PC-3 (cell line): ENCODE results near the gene CIAO1. TPM values are rescaled to one million over a fixed set of nuclear protein-coding genes. Genes with fewer than 3 reads are reported as not detected.

ENCODE experiments used
- ATAC-seq: fragments of 200-7000 bp; cut with Tn5 transposase; 2 replicates; pipeline ENCODE4 v1.9.1; 2020; ENCODE audit warnings: mild to moderate bottlenecking, moderate library complexity
- BruUV-seq: library from RNA; stranded (reverse); fragments of 400-500 nt; replicated peaks from 2 replicates; lab custom pipeline; 2021; lab: Mats Ljungman, UMichigan
- CTCF ChIA-PET: fragments of 300-600 bp; sonication (Branson Sonifier 250); formaldehyde crosslinking; loops from one replicate; lab custom pipeline; 2022; ENCODE audit warnings: antibody characterized with exemption; lab: Charles Lee
- POLR2A ChIA-PET: fragments of 300-600 bp; sonication (Branson Sonifier 250); formaldehyde crosslinking; loops from one replicate; lab custom pipeline; 2022; ENCODE audit warnings: antibody characterized with exemption; ENCODE audit not compliant: unreplicated experiment; lab: Charles Lee
- DNase-seq: peaks from one replicate; pipeline ENCODE4 v3.0.0-alpha.2; 2015
- H2AFZ ChIP-seq: fragments of 300-600 bp; sonication (generic); 2 replicates; pipeline ENCODE4 v1.6.0; 2016; ENCODE audit warnings: antibody characterized with exemption, low read length
- H3F3A ChIP-seq: fragments of 300-600 bp; sonication (generic); one replicate; pipeline ENCODE4 v1.6.0; 2017; ENCODE audit warnings: antibody characterized with exemption, low read length, control low read depth, mild to moderate bottlenecking; ENCODE audit not compliant: unreplicated experiment
- H3K27ac ChIP-seq: fragments of 300-600 bp; sonication (generic); 2 replicates; pipeline ENCODE4 v1.5.1; 2016; ENCODE audit warnings: mild to moderate bottlenecking, low read length
- H3K27me3 ChIP-seq: fragments of 300-600 bp; sonication (generic); 2 replicates; pipeline ENCODE4 v1.6.1; 2016; ENCODE audit warnings: low read length, mixed read lengths
- H3K36me3 ChIP-seq: fragments of 300-600 bp; sonication (generic); 2 replicates; pipeline ENCODE4 v1.6.1; 2016; ENCODE audit warnings: low read depth, mixed run types, low read length, mixed read lengths
- H3K4me1 ChIP-seq: fragments of 300-600 bp; sonication (generic); 2 replicates; pipeline ENCODE4 v1.5.1; 2016; ENCODE audit warnings: low read length; ENCODE audit not compliant: insufficient read depth
- H3K4me2 ChIP-seq: fragments of 300-600 bp; sonication (generic); 2 replicates; pipeline ENCODE4 v1.6.0; 2016; ENCODE audit warnings: low read length
- H3K4me3 ChIP-seq: fragments of 300-600 bp; sonication (generic); 2 replicates; pipeline ENCODE4 v1.5.1; 2016; ENCODE audit warnings: mild to moderate bottlenecking, low read length, mixed read lengths
- H3K79me2 ChIP-seq: fragments of 300-600 bp; sonication (generic); 2 replicates; pipeline ENCODE4 v1.6.1; 2017; ENCODE audit warnings: low read length, mixed read lengths
- H3K9ac ChIP-seq: fragments of 300-600 bp; sonication (generic); 2 replicates; pipeline ENCODE4 v1.6.0; 2016; ENCODE audit warnings: mild to moderate bottlenecking, low read length
- H3K9me2 ChIP-seq: fragments of 300-600 bp; sonication (generic); replicated peaks from 2 replicates; pipeline ENCODE4 v1.6.1; 2016; ENCODE audit warnings: mixed run types, low read length, mixed read lengths
- H3K9me3 ChIP-seq: fragments of 300-600 bp; sonication (generic); 2 replicates; pipeline ENCODE4 v1.6.1; 2016; ENCODE audit warnings: low read length, mixed read lengths
- H4K20me1 ChIP-seq: fragments of 300-600 bp; sonication (generic); 2 replicates; pipeline ENCODE4 v1.6.1; 2016; ENCODE audit warnings: low read length, mixed read lengths
- CTCF ChIP-seq: fragments of 300-600 bp; sonication (generic); conservative IDR thresholded peaks from 2 replicates; pipeline ENCODE4 v1.5.1; 2017; ENCODE audit warnings: antibody characterized with exemption, low read depth, mild to moderate bottlenecking, low read length
- EZH2 ChIP-seq: fragments of 300-600 bp; sonication (generic); IDR thresholded peaks from one replicate; pipeline ENCODE4 v1.6.1; 2017; ENCODE audit warnings: antibody characterized with exemption, mild to moderate bottlenecking, low read length; ENCODE audit not compliant: unreplicated experiment
- EZH2phosphoT487 ChIP-seq: fragments of 300-600 bp; sonication (generic); IDR thresholded peaks from 2 replicates; pipeline ENCODE4 v1.6.1; 2018; ENCODE audit warnings: mild to moderate bottlenecking, antibody characterized with exemption, low read length, borderline replicate concordance
- intact Hi-C: fragments of 100-400 bp; cut with micrococcal nuclease; formaldehyde crosslinking; loops from 2 replicates; pipeline ENCODE4 v1.9.0; 2023
- total RNA-seq: library from RNA; depleted of rRNA; stranded (reverse); fragments of >200 nt; gene quantifications from 2 replicates; pipeline ENCODE4 v1.2.3, GENCODE V29; 2014

The CIAO1 gene
- total RNA-seq, 1 experiment from 2014 or later: 130 TPM

- H2AFZ ChIP-seq: peak overlapping the region; percentile 91
- POLR2A ChIA-PET: no interaction called here
- H3F3A ChIP-seq: no peaks in the 10 kb centered on the region
- peaks cover 17% of the 10 kb centered on the region; the same call in 1 of the 2 replicates for H4K20me1 ChIP-seq
- H3K27me3 ChIP-seq: no peaks in the 10 kb centered on the region
- DNase-seq (no peak), ATAC-seq (peak; percentile 4)
- CTCF ChIA-PET: no interaction called here
- H3K4me3 ChIP-seq: peak overlapping the region; percentile 100
- peaks cover 33% of the 10 kb centered on the region for H3K4me1 ChIP-seq
- H3K9me2 ChIP-seq: no peaks in the 10 kb centered on the region
- peaks cover 24% of the 10 kb centered on the region for H3K36me3 ChIP-seq
- no TSS peak for BruUV-seq
- peak overlapping the region; percentile 94 for H3K4me2 ChIP-seq
- H3K79me2 ChIP-seq: peaks cover 66% of the 10 kb centered on the region
- intact Hi-C loops: loop anchor here (2.0 to 10.0 kb wide), 2 partner anchors 127 to 271 kb away; partner anchors contain the start of genes ANKRD36C and ASTL
- H3K27ac ChIP-seq: no peak overlapping the region
- H3K9me3 ChIP-seq: no peaks in the 10 kb centered on the region
- H3K9ac ChIP-seq: peak overlapping the region; percentile 93
- TF ChIP-seq EZH2 (no peak), EZH2phosphoT487 (no peak), CTCF (no peak)
Measured at GRCh38 chr2:96265349-96265839, 631 bp upstream of the CIAO1 start.

- ATAC-seq (no peak), DNase-seq (peak; percentile 52)
- Histone ChIP-seq H2AFZ (no peak overlapping the region), H3K4me3 (peak overlapping the region; percentile 100), H3K9me3 (no peaks in the 10 kb centered on the region), H4K20me1 (peaks cover 11% of the 10 kb centered on the region; the same call in 1 of the 2 replicates), H3K27ac (no peak overlapping the region), H3K27me3 (no peaks in the 10 kb centered on the region), H3K36me3 (peaks cover 29% of the 10 kb centered on the region), H3K9me2 (no peaks in the 10 kb centered on the region), H3K4me1 (peaks cover 17% of the 10 kb centered on the region), H3K9ac (peak overlapping the region; percentile 94), H3K79me2 (peaks cover 56% of the 10 kb centered on the region), H3F3A (no peaks in the 10 kb centered on the region), H3K4me2 (peak overlapping the region; percentile 97)
- intact Hi-C loops: loop anchor here (10.0 kb wide), 1 partner anchor 273 kb away; the partner anchor contains the start of gene ANKRD36C
- CTCF ChIA-PET: interaction anchor here (0.6 to 1.1 kb wide), 5 partner anchors 49 to 253 kb away, joined by 3 to 17 read pairs (median 5); partner anchors contain the start of gene STARD7
- BruUV-seq: no TSS peak
- POLR2A ChIA-PET: interaction anchor here (0.6 kb wide), 1 partner anchor 929 kb away, joined by 7 read pairs; no protein-coding TSS in a partner anchor
- TF ChIP-seq EZH2phosphoT487 (no peak), CTCF (peak; percentile 63), EZH2 (no peak)
Measured at GRCh38 chr2:96267159-96267971, 1.3 kb downstream of the CIAO1 start.
